ENCODE measurements around the gene ELFN2. TPM values are rescaled to one million over a fixed set of nuclear protein-coding genes. Genes with fewer than 3 reads are reported as not detected.

Gene ELFN2
- total RNA-seq: under 1 TPM; 0.32 to 0.55 TPM
- not detected for polyA plus RNA-seq

- intact Hi-C loops (cut with micrococcal nuclease): no loop called here
- Mint-ChIP-seq H3K27me3 (peaks cover 40 to 49% of the 10 kb centered on the region in 2 donors), H3K4me1 (peaks cover 3 to 22% (median 13%) of the 10 kb centered on the region in 4 donors), H3K9me3 (peaks cover 0 to 2% (median 0%) of the 10 kb centered on the region in 8 donors), H3K36me3 (no peaks in the 10 kb centered on the region), H3K4me3 (peak within 1 kb of the TSS; percentile 51 to 72 (median 68)), H3K27ac (peak within 1 kb of the TSS in 1 of 7 donors; percentile 35)
- ChIA-PET POLR2A (ENCODE audit: partially characterized antibody) (no interaction called here), CTCF (ENCODE audit: partially characterized antibody) (interaction anchor here (1.7 kb wide), 1 partner anchor 110 kb away, joined by 7 read pairs; no protein-coding TSS in a partner anchor)
- Histone ChIP-seq H3K36me3 (ENCODE audit: insufficient read depth, low read length) (no peaks in the 10 kb centered on the region), H3K27me3 (ENCODE audit: insufficient read depth, low read length) (peaks cover 28% of the 10 kb centered on the region), H3K4me3 (ENCODE audit: low read length in 2 of 2) (no peak within 1 kb of the TSS), H3K9me3 (ENCODE audit: control insufficient read depth in 1 of 2, low read length in 2 of 2) (no peaks in the 10 kb centered on the region), H3K4me1 (ENCODE audit: insufficient read depth, low read length) (peaks cover 16% of the 10 kb centered on the region), H3K27ac (ENCODE audit: low read depth, low read length) (no peak within 1 kb of the TSS)
- no peak for DNase-seq
Measured at GRCh38 chr22:37427135-37427710, at the start of gene ELFN2. TSS of gene ELFN2 (minus strand) at chr22:37427479. CDS start at chr22:37375534, 51,945 bp downstream.

GRCh38 chr22:37476389-37477329 is 49.4 kb upstream of the ELFN2 start:
- Mint-ChIP-seq H3K9me3 (no peaks in the 10 kb centered on the region), H3K27me3 (no peaks in the 10 kb centered on the region), H3K4me3 (no peak overlapping the region), H3K4me1 (peaks cover 6 to 13% (median 11%) of the 10 kb centered on the region in 4 donors), H3K27ac (peak overlapping the region in 4 of 7 donors; percentile 58 to 84 (median 64)), H3K36me3 (peaks cover 32 to 76% of the 10 kb centered on the region in 2 donors)
- CTCF ChIA-PET (ENCODE audit: partially characterized antibody): no interaction called here
- intact Hi-C loops (cut with micrococcal nuclease): no loop called here
- Histone ChIP-seq H3K27ac (ENCODE audit: low read depth, low read length) (no peak overlapping the region), H3K36me3 (ENCODE audit: insufficient read depth, low read length) (peaks cover 75% of the 10 kb centered on the region), H3K4me1 (ENCODE audit: insufficient read depth, low read length) (peaks cover 8% of the 10 kb centered on the region), H3K27me3 (ENCODE audit: insufficient read depth, low read length) (no peaks in the 10 kb centered on the region), H3K4me3 (ENCODE audit: low read length in 2 of 2) (no peak overlapping the region), H3K9me3 (ENCODE audit: control insufficient read depth in 1 of 2, low read length in 2 of 2) (no peaks in the 10 kb centered on the region)
- DNase-seq: peak in 1 of 5 donors; percentile 29
- POLR2A ChIA-PET (ENCODE audit: partially characterized antibody): no interaction called here

- Mint-ChIP-seq H3K36me3 (peaks cover 40 to 82% of the 10 kb centered on the region in 2 donors), H3K4me3 (no peak overlapping the region), H3K27me3 (no peaks in the 10 kb centered on the region), H3K27ac (peak overlapping the region in 2 of 7 donors; percentile 21 to 22), H3K4me1 (peaks cover 0 to 8% (median 5%) of the 10 kb centered on the region in 4 donors), H3K9me3 (no peaks in the 10 kb centered on the region)
- POLR2A ChIA-PET (ENCODE audit: partially characterized antibody): interaction anchor here (3.4 to 4.5 kb wide), 2 partner anchors 10 to 15 kb away, joined by 9 to 53 read pairs; partner anchors contain the start of gene MFNG
- DNase-seq: no peak
- Histone ChIP-seq H3K36me3 (ENCODE audit: insufficient read depth, low read length) (peaks cover 73% of the 10 kb centered on the region), H3K4me3 (ENCODE audit: low read length in 2 of 2) (no peak overlapping the region), H3K9me3 (ENCODE audit: control insufficient read depth in 1 of 2, low read length in 2 of 2) (no peaks in the 10 kb centered on the region), H3K4me1 (ENCODE audit: insufficient read depth, low read length) (no peaks in the 10 kb centered on the region), H3K27me3 (ENCODE audit: insufficient read depth, low read length) (no peaks in the 10 kb centered on the region), H3K27ac (ENCODE audit: low read depth, low read length) (no peak overlapping the region)
- intact Hi-C loops (cut with micrococcal nuclease): no loop called here
- CTCF ChIA-PET (ENCODE audit: partially characterized antibody): interaction anchor here (1.2 to 5.2 kb wide), 2 partner anchors 10 to 21 kb away, joined by 3 to 185 read pairs; no protein-coding TSS in a partner anchor
Measured at GRCh38 chr22:37474447-37475090, 47.3 kb upstream of the ELFN2 start.

GRCh38 chr22:37473437-37473946 is 46.2 kb upstream of the ELFN2 start:
- H3K36me3 Mint-ChIP-seq: peaks cover 45 to 79% of the 10 kb centered on the region in 2 donors
- peak overlapping the region in 1 of 7 donors; percentile 7 for H3K27ac Mint-ChIP-seq
- intact Hi-C loops (cut with micrococcal nuclease): no loop called here

GRCh38 chr22:37472418-37473006 is 45.2 kb upstream of the ELFN2 start:
- DNase-seq: peak; percentile 29 to 55 (median 39)
- intact Hi-C loops (cut with micrococcal nuclease): loop anchor here (1.0 kb wide), 1 partner anchor 26 kb away; no protein-coding TSS in a partner anchor
- no peak overlapping the region for H3K4me3 Mint-ChIP-seq
- no peaks in the 10 kb centered on the region for H3K9me3 Mint-ChIP-seq
- peaks cover 48 to 77% of the 10 kb centered on the region in 2 donors for H3K36me3 Mint-ChIP-seq
- peak overlapping the region in 3 of 7 donors; percentile 37 to 64 (median 61) for H3K27ac Mint-ChIP-seq
- H3K9me3 ChIP-seq (ENCODE audit: control insufficient read depth in 1 of 2, low read length in 2 of 2): no peaks in the 10 kb centered on the region
- peaks cover 0 to 12% (median 7%) of the 10 kb centered on the region in 4 donors for H3K4me1 Mint-ChIP-seq
- no peak overlapping the region for H3K4me3 ChIP-seq (ENCODE audit: low read length in 2 of 2)
- POLR2A ChIA-PET (ENCODE audit: partially characterized antibody): interaction anchor here (0.9 to 4.5 kb wide), 6 partner anchors 12 to 34 kb away, joined by 3 to 53 read pairs (median 4); partner anchors contain the start of gene MFNG
- CTCF ChIA-PET (ENCODE audit: partially characterized antibody): interaction anchor here (0.6 to 5.2 kb wide), 25 partner anchors 8 to 467 kb away, joined by 3 to 185 read pairs (median 4); partner anchors contain the start of genes LGALS2, MFNG and RAC2
- no peaks in the 10 kb centered on the region for H3K27me3 Mint-ChIP-seq
- H3K27me3 ChIP-seq (ENCODE audit: insufficient read depth, low read length): no peaks in the 10 kb centered on the region
- H3K4me1 ChIP-seq (ENCODE audit: insufficient read depth, low read length): no peaks in the 10 kb centered on the region
- H3K36me3 ChIP-seq (ENCODE audit: insufficient read depth, low read length): peaks cover 62% of the 10 kb centered on the region
- no peak overlapping the region for H3K27ac ChIP-seq (ENCODE audit: low read depth, low read length)

More at GRCh38 chr22:37473437-37473946, 46.2 kb upstream of the ELFN2 start:
- Histone ChIP-seq H3K4me3 (ENCODE audit: low read length in 2 of 2) (no peak overlapping the region), H3K9me3 (ENCODE audit: control insufficient read depth in 1 of 2, low read length in 2 of 2) (no peaks in the 10 kb centered on the region), H3K27me3 (ENCODE audit: insufficient read depth, low read length) (no peaks in the 10 kb centered on the region), H3K36me3 (ENCODE audit: insufficient read depth, low read length) (peaks cover 72% of the 10 kb centered on the region), H3K27ac (ENCODE audit: low read depth, low read length) (no peak overlapping the region), H3K4me1 (ENCODE audit: insufficient read depth, low read length) (no peaks in the 10 kb centered on the region)
- no peak overlapping the region for H3K4me3 Mint-ChIP-seq
- POLR2A ChIA-PET (ENCODE audit: partially characterized antibody): interaction anchor here (0.9 to 4.5 kb wide), 3 partner anchors 11 to 25 kb away, joined by 4 to 53 read pairs (median 9); partner anchors contain the start of gene MFNG
- H3K27me3 Mint-ChIP-seq: no peaks in the 10 kb centered on the region
- no peaks in the 10 kb centered on the region for H3K9me3 Mint-ChIP-seq
- CTCF ChIA-PET (ENCODE audit: partially characterized antibody): interaction anchor here (1.0 to 5.2 kb wide), 11 partner anchors 9 to 212 kb away, joined by 3 to 185 read pairs (median 5); partner anchors contain the start of gene MFNG
- peaks cover 0 to 12% (median 7%) of the 10 kb centered on the region in 4 donors for H3K4me1 Mint-ChIP-seq
- no peak for DNase-seq

- ChIA-PET POLR2A (ENCODE audit: partially characterized antibody) (interaction anchor here (0.9 to 4.5 kb wide), 4 partner anchors 13 to 35 kb away, joined by 3 to 53 read pairs (median 4); partner anchors contain the start of gene MFNG), CTCF (ENCODE audit: partially characterized antibody) (interaction anchor here (0.9 to 5.2 kb wide), 21 partner anchors 8 to 417 kb away, joined by 3 to 185 read pairs (median 4); partner anchors contain the start of genes LGALS2, MFNG and RAC2)
- DNase-seq: no peak
- Histone ChIP-seq H3K4me3 (ENCODE audit: low read length in 2 of 2) (no peak overlapping the region), H3K4me1 (ENCODE audit: insufficient read depth, low read length) (no peaks in the 10 kb centered on the region), H3K36me3 (ENCODE audit: insufficient read depth, low read length) (peaks cover 57% of the 10 kb centered on the region), H3K9me3 (ENCODE audit: control insufficient read depth in 1 of 2, low read length in 2 of 2) (no peaks in the 10 kb centered on the region), H3K27ac (ENCODE audit: low read depth, low read length) (no peak overlapping the region), H3K27me3 (ENCODE audit: insufficient read depth, low read length) (no peaks in the 10 kb centered on the region)
- Mint-ChIP-seq H3K9me3 (no peaks in the 10 kb centered on the region), H3K27ac (peak overlapping the region in 2 of 7 donors; percentile 61 to 84), H3K4me3 (no peak overlapping the region), H3K36me3 (peaks cover 43 to 71% of the 10 kb centered on the region in 2 donors), H3K4me1 (peaks cover 0 to 10% (median 6%) of the 10 kb centered on the region in 4 donors), H3K27me3 (no peaks in the 10 kb centered on the region)
- intact Hi-C loops (cut with micrococcal nuclease): loop anchor here (1.0 kb wide), 1 partner anchor 26 kb away; no protein-coding TSS in a partner anchor
Measured at GRCh38 chr22:37471727-37472417, 44.6 kb upstream of the ELFN2 start.
